Liver (tissue), 3 donors: Measurements from ENCODE around the gene LRRC8A.

Experiments used
- ATF3 ChIP-seq: IDR thresholded peaks from 2 replicates; pipeline ENCODE4 v1.6.1; 2016; ENCODE audit warnings: antibody characterized with exemption
- CTCF ChIP-seq: fragments of 150-350 bp; IDR thresholded peaks from 2 replicates; pipeline ENCODE4 v1.5.1; 2017; ENCODE audit warnings: improper control_type of control experiment, low read depth, low read length; ENCODE audit not compliant: missing input control
- EGR1 ChIP-seq, 2 donors: IDR thresholded peaks; 2 replicates each; pipeline ENCODE4 v1.6.1; 2016 to 2018; ENCODE audit warnings: antibody characterized with exemption in 2 of 2, low read depth in 2 of 2
- FOXA1 ChIP-seq: IDR thresholded peaks from 2 replicates; pipeline ENCODE4 v1.6.1; 2016; ENCODE audit warnings: antibody characterized with exemption
- GABPA ChIP-seq, 2 donors: IDR thresholded peaks in 1 of 2; conservative IDR thresholded peaks in 1 of 2; 2 replicates each; pipeline ENCODE4 v1.6.1; 2016; ENCODE audit warnings: antibody characterized with exemption in 2 of 2, mild to moderate bottlenecking in 1 of 2, moderate library complexity in 1 of 2
- HNF4G ChIP-seq: IDR thresholded peaks from 2 replicates; pipeline ENCODE4 v1.6.1; 2016; ENCODE audit warnings: antibody characterized with exemption
- MAX ChIP-seq: IDR thresholded peaks from 2 replicates; pipeline ENCODE4 v1.6.1; 2016; ENCODE audit warnings: antibody characterized with exemption
- RAD21 ChIP-seq, 2 donors: IDR thresholded peaks; 2 replicates each; pipeline ENCODE4 v1.6.1; 2016; ENCODE audit warnings: antibody characterized with exemption in 2 of 2, mild to moderate bottlenecking in 2 of 2
- REST ChIP-seq: IDR thresholded peaks from 2 replicates; pipeline ENCODE4 v1.6.1; 2016; ENCODE audit warnings: antibody characterized with exemption, mild to moderate bottlenecking
- SP1 ChIP-seq: IDR thresholded peaks from 2 replicates; pipeline ENCODE4 v1.6.1; 2018; ENCODE audit warnings: antibody characterized with exemption, mild to moderate bottlenecking
- TAF1 ChIP-seq: conservative IDR thresholded peaks from 2 replicates; pipeline ENCODE4 v1.6.1; 2016; ENCODE audit warnings: antibody characterized with exemption, mild to moderate bottlenecking
- ZBTB33 ChIP-seq: IDR thresholded peaks from 2 replicates; pipeline ENCODE4 v1.6.1; 2016; ENCODE audit warnings: antibody characterized with exemption
- donor health status: healthy.
- donor health status: healthy.

- TF ChIP-seq RAD21 (IDR thresholded peaks at IDR 0.05), result peak in 1 of 2 donors; percentile 22
- peak; percentile 41 for TF ChIP-seq SP1
- TF ChIP-seq CTCF, result no peak
- TF ChIP-seq FOXA1, result no peak
- no peak for TF ChIP-seq EGR1 (IDR thresholded peaks at IDR 0.05; ENCODE audit: low read depth in 2 of 2)
- TF ChIP-seq HNF4G, result no peak
- no peak for TF ChIP-seq MAX
- TF ChIP-seq ZBTB33, result no peak
- TF ChIP-seq REST, result no peak
- no peak for TF ChIP-seq TAF1
- TF ChIP-seq GABPA (IDR thresholded peaks at IDR 0.05 in 1 of 2, conservative IDR thresholded peaks at IDR 0.05 in 1 of 2), result peak in 1 of 2 donors; percentile 16
- no peak for TF ChIP-seq ATF3
Measured at GRCh38 chr9:128911529-128912035, 29.6 kb downstream of the LRRC8A start.
